PC-9 (cell line): Measurements from ENCODE around the gene MACROD2. TPM values are rescaled to one million over a fixed set of nuclear protein-coding genes. Genes with fewer than 3 reads are reported as not detected.

Experiments
- BruUV-seq: library from RNA; stranded (reverse); fragments of 400-500 nt; replicated peaks from 2 replicates; lab custom pipeline; 2021; lab: Mats Ljungman, UMichigan
- CTCF ChIA-PET: fragments of 300-600 bp; sonication (Branson Sonifier 250); formaldehyde crosslinking; loops from one replicate; lab custom pipeline; 2022; ENCODE audit warnings: antibody characterized with exemption; lab: Charles Lee
- POLR2A ChIA-PET: fragments of 300-600 bp; sonication (Branson Sonifier 250); formaldehyde crosslinking; loops from one replicate; lab custom pipeline; 2022; ENCODE audit warnings: antibody characterized with exemption; ENCODE audit not compliant: unreplicated experiment; lab: Charles Lee
- DNase-seq, 2 experiments: peaks; one replicate each; pipeline versions ENCODE4 v3.0.0 to v3.0.0-alpha.2; 2015 to 2022; ENCODE audit warnings: mixed read lengths in 1 of 2
- H2AFZ ChIP-seq: fragments of 200-600 bp; sonication (generic); 2 replicates; pipeline ENCODE4 v1.8.1; 2017; ENCODE audit warnings: antibody characterized with exemption
- H3F3A ChIP-seq: fragments of 200-600 bp; sonication (generic); 2 replicates; pipeline ENCODE4 v1.8.1; 2017; ENCODE audit warnings: antibody characterized with exemption, mild to moderate bottlenecking, low read depth; ENCODE audit not compliant: insufficient read depth
- H3K27ac ChIP-seq: fragments of 200-600 bp; sonication (generic); 2 replicates; pipeline ENCODE4 v1.6.1; 2016; ENCODE audit warnings: mixed run types
- H3K27me3 ChIP-seq: fragments of 200-600 bp; sonication (generic); 2 replicates; pipeline ENCODE4 v1.6.1; 2016; ENCODE audit warnings: low read depth, mixed run types; ENCODE audit not compliant: insufficient read depth
- H3K36me3 ChIP-seq: fragments of 200-600 bp; sonication (generic); 2 replicates; pipeline ENCODE4 v1.6.1; 2016; ENCODE audit warnings: low read depth, mixed run types
- H3K4me1 ChIP-seq: fragments of 200-600 bp; sonication (generic); replicated peaks from 2 replicates; pipeline ENCODE4 v1.6.1; 2016; ENCODE audit warnings: mixed run types; ENCODE audit not compliant: insufficient read depth
- H3K4me2 ChIP-seq: fragments of 200-600 bp; sonication (generic); 2 replicates; pipeline ENCODE4 v1.6.1; 2017; ENCODE audit warnings: mixed run types
- H3K4me3 ChIP-seq: fragments of 200-600 bp; sonication (generic); 2 replicates; pipeline ENCODE4 v1.6.1; 2016; ENCODE audit warnings: mixed run types
- H3K79me2 ChIP-seq: fragments of 200-600 bp; sonication (generic); 2 replicates; pipeline ENCODE4 v1.6.1; 2017; ENCODE audit warnings: low read depth, mixed run types
- H3K9me2 ChIP-seq: fragments of 200-600 bp; sonication (generic); 2 replicates; pipeline ENCODE4 v1.8.1; 2017; ENCODE audit warnings: mild to moderate bottlenecking; ENCODE audit not compliant: insufficient read depth
- H3K9me3 ChIP-seq: fragments of 200-600 bp; sonication (generic); 2 replicates; pipeline ENCODE4 v1.8.1; 2016; ENCODE audit warnings: low read depth; ENCODE audit not compliant: insufficient read depth
- H4K20me1 ChIP-seq: fragments of 200-600 bp; sonication (generic); 2 replicates; pipeline ENCODE4 v1.8.1; 2017; ENCODE audit not compliant: insufficient read depth
- EZH2 ChIP-seq: fragments of 200-600 bp; sonication (generic); IDR thresholded peaks from 2 replicates; pipeline ENCODE4 v1.8.0; 2017; ENCODE audit warnings: antibody characterized with exemption, low read depth
- intact Hi-C: fragments of 100-400 bp; cut with micrococcal nuclease; formaldehyde crosslinking; loops from one replicate; pipeline ENCODE4 v1.10.0; 2022; ENCODE audit not compliant: unreplicated experiment
- total RNA-seq: library from RNA; stranded (reverse); gene quantifications from 2 replicates; pipeline ENCODE4 v1.2.3, GENCODE V29; 2021
- TF ChIP-seq, protein P1 (sequence below): fragments of 200-600 bp; sonication (generic); conservative IDR thresholded peaks from 2 replicates; pipeline ENCODE4 v1.6.1; 2017; ENCODE audit warnings: mixed run types, antibody characterized with exemption, mild to moderate bottlenecking, moderate library complexity

Gene MACROD2
- total RNA-seq, 1 experiment from 2014 or later = 11.4 TPM

DNA sequence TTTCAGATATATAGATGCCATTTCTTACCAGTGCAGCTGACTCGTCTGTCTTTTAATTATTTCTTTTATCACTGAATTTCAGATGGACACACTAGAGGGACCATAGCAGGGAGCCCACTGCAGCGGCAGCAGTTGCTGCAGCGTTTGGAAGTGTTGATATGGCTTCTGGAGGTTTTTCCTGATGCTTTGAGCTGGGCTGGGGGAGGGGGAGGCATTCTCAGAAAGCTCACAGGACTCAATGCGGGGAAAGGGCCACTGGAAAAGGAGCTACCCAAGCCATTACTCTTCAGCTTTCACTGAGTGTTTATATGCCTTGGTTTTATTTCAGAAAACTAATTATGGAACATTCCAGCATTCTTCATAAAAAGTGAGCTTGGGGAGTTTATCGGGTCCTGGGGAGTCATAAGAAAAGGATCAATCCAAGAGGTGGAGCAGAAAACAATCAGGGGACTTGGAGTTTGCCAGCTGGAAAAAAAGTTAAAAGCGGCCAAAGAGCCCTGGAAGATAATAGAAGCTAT is 1082.5 kb downstream of the MACROD2 start:
- H3K36me3 ChIP-seq = no peaks in the 10 kb centered on the region
- H3K9me3 ChIP-seq = no peaks in the 10 kb centered on the region
- no peaks in the 10 kb centered on the region for H3K79me2 ChIP-seq
- H2AFZ ChIP-seq = no peak overlapping the region
- intact Hi-C loops = no loop called here
- POLR2A ChIA-PET = interaction anchor here (0.6 kb wide), 1 partner anchor 891 kb away, joined by 3 read pairs; no protein-coding TSS in a partner anchor
- no peak overlapping the region for H3K4me2 ChIP-seq
- no peak overlapping the region for H3K4me3 ChIP-seq
- no peaks in the 10 kb centered on the region for H3K9me2 ChIP-seq
- CTCF ChIA-PET = no interaction called here
- H4K20me1 ChIP-seq = no peaks in the 10 kb centered on the region
- H3F3A ChIP-seq = no peaks in the 10 kb centered on the region
- no peak overlapping the region for H3K27ac ChIP-seq
- no peaks in the 10 kb centered on the region for H3K4me1 ChIP-seq
- no TSS peak for BruUV-seq
- no peaks in the 10 kb centered on the region for H3K27me3 ChIP-seq
- no peak for TF ChIP-seq EZH2
- TF ChIP-seq, protein P1, sequence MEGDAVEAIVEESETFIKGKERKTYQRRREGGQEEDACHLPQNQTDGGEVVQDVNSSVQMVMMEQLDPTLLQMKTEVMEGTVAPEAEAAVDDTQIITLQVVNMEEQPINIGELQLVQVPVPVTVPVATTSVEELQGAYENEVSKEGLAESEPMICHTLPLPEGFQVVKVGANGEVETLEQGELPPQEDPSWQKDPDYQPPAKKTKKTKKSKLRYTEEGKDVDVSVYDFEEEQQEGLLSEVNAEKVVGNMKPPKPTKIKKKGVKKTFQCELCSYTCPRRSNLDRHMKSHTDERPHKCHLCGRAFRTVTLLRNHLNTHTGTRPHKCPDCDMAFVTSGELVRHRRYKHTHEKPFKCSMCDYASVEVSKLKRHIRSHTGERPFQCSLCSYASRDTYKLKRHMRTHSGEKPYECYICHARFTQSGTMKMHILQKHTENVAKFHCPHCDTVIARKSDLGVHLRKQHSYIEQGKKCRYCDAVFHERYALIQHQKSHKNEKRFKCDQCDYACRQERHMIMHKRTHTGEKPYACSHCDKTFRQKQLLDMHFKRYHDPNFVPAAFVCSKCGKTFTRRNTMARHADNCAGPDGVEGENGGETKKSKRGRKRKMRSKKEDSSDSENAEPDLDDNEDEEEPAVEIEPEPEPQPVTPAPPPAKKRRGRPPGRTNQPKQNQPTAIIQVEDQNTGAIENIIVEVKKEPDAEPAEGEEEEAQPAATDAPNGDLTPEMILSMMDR = no peak
- DNase-seq = no peak

DNA sequence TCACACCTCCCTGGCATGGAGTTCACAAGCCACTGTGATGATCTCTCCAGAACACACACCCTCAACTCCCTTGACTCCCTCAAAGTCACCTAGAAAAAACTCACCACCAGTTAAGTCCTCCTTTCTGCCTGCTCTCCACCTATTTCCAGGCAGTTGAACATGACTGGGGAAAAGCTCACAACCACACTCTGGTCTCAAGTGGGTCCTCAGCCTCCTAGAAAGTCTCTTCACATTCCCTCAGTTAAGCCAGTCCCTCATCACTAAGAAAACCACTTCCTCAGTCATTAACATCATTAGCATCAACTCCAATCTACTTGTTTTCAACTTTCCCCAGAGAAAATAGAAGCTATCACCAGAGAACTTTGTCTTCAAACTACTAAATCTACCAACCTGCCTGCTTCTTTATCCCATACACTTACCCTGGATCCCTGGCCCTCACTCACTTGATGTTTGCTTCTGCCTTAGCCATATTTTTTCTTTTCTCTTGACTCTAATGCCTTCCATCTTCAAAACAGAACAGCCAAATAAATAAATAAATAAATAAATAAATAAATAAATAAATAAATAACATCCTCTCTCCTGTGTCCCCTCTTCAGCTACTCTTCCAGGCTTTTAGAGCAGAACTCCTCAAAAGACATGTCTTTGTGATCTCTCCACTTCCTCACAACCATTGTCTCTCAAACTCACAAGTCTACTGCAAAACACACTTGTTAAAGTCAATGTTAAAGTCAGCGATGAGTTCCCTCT is 1084.5 kb downstream of the MACROD2 start:
- H3K79me2 ChIP-seq = no peaks in the 10 kb centered on the region
- H3K36me3 ChIP-seq = no peaks in the 10 kb centered on the region
- no peaks in the 10 kb centered on the region for H4K20me1 ChIP-seq
- H2AFZ ChIP-seq = no peak overlapping the region
- no peaks in the 10 kb centered on the region for H3K27me3 ChIP-seq
- H3K27ac ChIP-seq = no peak overlapping the region
- no peaks in the 10 kb centered on the region for H3K9me3 ChIP-seq
- TF ChIP-seq EZH2 = no peak
- TF ChIP-seq, protein P1 = no peak
- H3K9me2 ChIP-seq = no peaks in the 10 kb centered on the region
- no peak overlapping the region for H3K4me3 ChIP-seq
- H3K4me1 ChIP-seq = no peaks in the 10 kb centered on the region
- no peaks in the 10 kb centered on the region for H3F3A ChIP-seq
- intact Hi-C loops = no loop called here
- ChIA-PET CTCF (no interaction called here), POLR2A (no interaction called here)
- no TSS peak for BruUV-seq
- no peak for DNase-seq
- H3K4me2 ChIP-seq = no peak overlapping the region

DNA sequence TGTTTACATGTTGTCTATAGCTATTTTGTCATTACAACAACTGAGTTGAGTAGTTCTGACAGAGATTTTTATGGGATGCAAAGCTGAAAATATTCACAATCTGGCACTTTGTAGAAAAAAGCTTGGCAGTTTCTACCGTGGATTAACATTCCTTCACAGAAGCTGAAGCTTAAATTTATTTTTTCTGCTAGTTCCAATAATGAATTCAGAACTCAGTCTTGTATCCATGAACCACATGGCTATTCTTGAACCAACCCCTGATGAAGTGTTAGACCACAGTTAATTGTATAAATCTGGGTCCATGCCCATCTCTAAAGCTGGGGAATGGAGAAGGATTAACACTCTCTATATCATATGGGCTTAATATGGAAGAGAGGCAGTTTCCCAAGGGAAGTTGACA is 1085.9 kb downstream of the MACROD2 start:
- BruUV-seq = no TSS peak

More for the DNA sequence above, 1085.9 kb downstream of the MACROD2 start:
- Histone ChIP-seq H4K20me1 (no peaks in the 10 kb centered on the region), H2AFZ (no peak overlapping the region), H3K9me3 (no peaks in the 10 kb centered on the region), H3K36me3 (no peaks in the 10 kb centered on the region), H3K27ac (no peak overlapping the region), H3K79me2 (no peaks in the 10 kb centered on the region), H3K4me1 (no peaks in the 10 kb centered on the region), H3K9me2 (no peaks in the 10 kb centered on the region), H3F3A (no peaks in the 10 kb centered on the region), H3K4me2 (no peak overlapping the region), H3K4me3 (no peak overlapping the region), H3K27me3 (no peaks in the 10 kb centered on the region)
- CTCF ChIA-PET = no interaction called here
- DNase-seq = no peak
- POLR2A ChIA-PET = no interaction called here
- TF ChIP-seq EZH2 = no peak
- TF ChIP-seq, protein P1 = no peak
- intact Hi-C loops = no loop called here
